ENCODE measurements around the gene ARHGAP22.

- no peak for TF ChIP-seq EP300 (IDR thresholded peaks at IDR 0.05)
- TF ChIP-seq POLR2AphosphoS5 (IDR thresholded peaks at IDR 0.05) = no peak
- TF ChIP-seq CTCF (IDR thresholded peaks at IDR 0.05) = no peak
Observed at GRCh38 chr10:48522011-48522765, 82.7 kb downstream of the ARHGAP22 start.

Data from upper lobe of left lung (tissue), 4 donors.